ENCODE measurements around the gene DIAPH2.

The DIAPH2 gene

DNA sequence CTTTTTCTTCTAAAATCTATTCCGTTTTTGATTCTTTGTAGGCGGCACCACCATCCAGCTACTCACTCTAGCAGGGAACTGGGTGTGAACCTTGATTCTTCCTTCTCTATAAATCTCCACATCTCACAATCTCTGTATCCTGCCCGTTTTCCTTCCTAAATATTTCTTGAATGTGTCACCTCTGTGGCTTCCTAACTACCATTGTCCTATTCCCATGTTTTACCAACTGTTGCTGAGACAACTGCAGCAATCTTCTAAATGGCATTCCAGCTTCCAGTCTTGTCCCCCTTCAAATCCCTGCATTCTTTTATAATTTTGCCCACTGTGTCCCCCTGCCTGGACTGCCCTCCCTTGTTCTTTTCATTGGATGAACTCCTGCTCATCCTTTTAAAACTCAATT, 840.4 kb downstream of the DIAPH2 start:
- peak overlapping the region; percentile 26; the same call in 1 of the 2 replicates for H3K4me2 ChIP-seq (ENCODE audit: low read length)
- no peaks in the 10 kb centered on the region for H4K20me1 ChIP-seq (ENCODE audit: control insufficient read depth, insufficient read depth, low read depth, low read length)

DNA sequence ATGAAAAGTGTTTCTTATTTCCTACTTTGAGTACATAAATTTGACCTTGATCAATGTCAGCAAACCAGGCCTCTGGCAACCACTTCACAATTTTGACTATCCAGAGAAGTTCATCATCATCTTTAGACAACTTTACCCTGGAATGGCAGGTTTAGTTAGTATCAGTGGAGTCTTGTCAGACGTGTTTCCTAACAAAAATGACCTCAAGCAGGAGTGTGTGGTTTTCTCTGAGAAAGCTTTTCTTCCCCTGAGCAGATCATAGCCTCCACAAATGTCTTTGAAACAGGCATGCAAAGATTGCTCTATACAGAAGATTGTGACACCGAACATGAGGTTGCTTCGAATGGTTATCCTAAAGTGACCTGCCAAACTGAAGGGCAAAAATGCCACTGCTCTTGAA, 841.3 kb downstream of the DIAPH2 start:
- Histone ChIP-seq H3K27ac (ENCODE audit: low read depth, low read length) (no peak overlapping the region), H3K4me3 (ENCODE audit: low read length) (no peak overlapping the region)

More for the DNA sequence above, 840.4 kb downstream of the DIAPH2 start:
- Histone ChIP-seq H3K27ac (ENCODE audit: low read depth, low read length) (no peak overlapping the region), H3K27me3 (ENCODE audit: control insufficient read depth, low read length) (no peaks in the 10 kb centered on the region), H3K36me3 (ENCODE audit: control insufficient read depth, low read length) (no peaks in the 10 kb centered on the region), H3K4me1 (ENCODE audit: control insufficient read depth, low read length) (peaks cover 30% of the 10 kb centered on the region), H3F3A (ENCODE audit: control insufficient read depth, insufficient read depth) (no peaks in the 10 kb centered on the region), H3K4me3 (ENCODE audit: low read length) (no peak overlapping the region; the same call in 1 of the 2 replicates), H3K9me2 (replicated peaks; ENCODE audit: control insufficient read depth, low read length) (no peaks in the 10 kb centered on the region), H3K9me3 (ENCODE audit: control insufficient read depth, insufficient read depth, low read length) (no peaks in the 10 kb centered on the region; the same call in 1 of the 2 replicates), H3K79me2 (ENCODE audit: control insufficient read depth, low read length) (no peaks in the 10 kb centered on the region)
- TF ChIP-seq, protein P1, sequence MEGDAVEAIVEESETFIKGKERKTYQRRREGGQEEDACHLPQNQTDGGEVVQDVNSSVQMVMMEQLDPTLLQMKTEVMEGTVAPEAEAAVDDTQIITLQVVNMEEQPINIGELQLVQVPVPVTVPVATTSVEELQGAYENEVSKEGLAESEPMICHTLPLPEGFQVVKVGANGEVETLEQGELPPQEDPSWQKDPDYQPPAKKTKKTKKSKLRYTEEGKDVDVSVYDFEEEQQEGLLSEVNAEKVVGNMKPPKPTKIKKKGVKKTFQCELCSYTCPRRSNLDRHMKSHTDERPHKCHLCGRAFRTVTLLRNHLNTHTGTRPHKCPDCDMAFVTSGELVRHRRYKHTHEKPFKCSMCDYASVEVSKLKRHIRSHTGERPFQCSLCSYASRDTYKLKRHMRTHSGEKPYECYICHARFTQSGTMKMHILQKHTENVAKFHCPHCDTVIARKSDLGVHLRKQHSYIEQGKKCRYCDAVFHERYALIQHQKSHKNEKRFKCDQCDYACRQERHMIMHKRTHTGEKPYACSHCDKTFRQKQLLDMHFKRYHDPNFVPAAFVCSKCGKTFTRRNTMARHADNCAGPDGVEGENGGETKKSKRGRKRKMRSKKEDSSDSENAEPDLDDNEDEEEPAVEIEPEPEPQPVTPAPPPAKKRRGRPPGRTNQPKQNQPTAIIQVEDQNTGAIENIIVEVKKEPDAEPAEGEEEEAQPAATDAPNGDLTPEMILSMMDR (IDR thresholded peaks at IDR 0.05; ENCODE audit: low read depth, low read length, poor library complexity, severe bottlenecking): no peak
- TF ChIP-seq EZH2phosphoT487 (IDR thresholded peaks at IDR 0.05; ENCODE audit: borderline replicate concordance, low read length): no peak

DNA sequence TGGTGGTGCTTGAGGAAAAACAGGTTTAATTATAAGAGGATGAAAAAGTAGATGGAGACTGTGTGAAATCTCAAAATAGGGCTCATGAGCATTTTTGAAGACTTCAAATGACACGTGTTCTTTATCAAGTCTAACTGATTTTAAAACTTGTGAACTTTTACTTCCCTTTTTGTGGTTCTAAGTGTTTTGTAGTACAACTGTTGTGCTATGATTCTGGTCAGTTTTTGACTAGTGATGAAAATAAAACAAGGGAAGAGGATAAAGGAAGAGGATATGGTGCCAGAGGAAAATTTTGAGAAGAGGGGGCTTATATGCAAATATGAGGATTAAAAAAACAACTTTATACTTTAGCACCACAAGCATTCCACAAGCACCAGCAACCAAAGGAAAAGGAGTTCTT, 843.1 kb downstream of the DIAPH2 start:
- Histone ChIP-seq H3F3A (ENCODE audit: control insufficient read depth, insufficient read depth) (no peaks in the 10 kb centered on the region), H3K36me3 (ENCODE audit: control insufficient read depth, low read length) (no peaks in the 10 kb centered on the region), H3K4me3 (ENCODE audit: low read length) (no peak overlapping the region), H3K9me2 (replicated peaks; ENCODE audit: control insufficient read depth, low read length) (no peaks in the 10 kb centered on the region), H3K27me3 (ENCODE audit: control insufficient read depth, low read length) (no peaks in the 10 kb centered on the region), H4K20me1 (ENCODE audit: control insufficient read depth, insufficient read depth, low read depth, low read length) (no peaks in the 10 kb centered on the region), H3K9me3 (ENCODE audit: control insufficient read depth, insufficient read depth, low read length) (no peaks in the 10 kb centered on the region; the same call in 1 of the 2 replicates), H3K4me1 (ENCODE audit: control insufficient read depth, low read length) (peaks cover 30% of the 10 kb centered on the region), H3K79me2 (ENCODE audit: control insufficient read depth, low read length) (no peaks in the 10 kb centered on the region), H3K27ac (ENCODE audit: low read depth, low read length) (peak overlapping the region; percentile 30), H3K4me2 (ENCODE audit: low read length) (no peak overlapping the region)
- TF ChIP-seq EZH2phosphoT487 (IDR thresholded peaks at IDR 0.05; ENCODE audit: borderline replicate concordance, low read length): no peak
- TF ChIP-seq, protein P1 (IDR thresholded peaks at IDR 0.05; ENCODE audit: low read depth, low read length, poor library complexity, severe bottlenecking): no peak

More for the DNA sequence above, 841.3 kb downstream of the DIAPH2 start:
- H3F3A ChIP-seq (ENCODE audit: control insufficient read depth, insufficient read depth): no peaks in the 10 kb centered on the region
- TF ChIP-seq, protein P1 (IDR thresholded peaks at IDR 0.05; ENCODE audit: low read depth, low read length, poor library complexity, severe bottlenecking): no peak
- TF ChIP-seq EZH2phosphoT487 (IDR thresholded peaks at IDR 0.05; ENCODE audit: borderline replicate concordance, low read length): no peak
- no peaks in the 10 kb centered on the region for H3K27me3 ChIP-seq (ENCODE audit: control insufficient read depth, low read length)
- H4K20me1 ChIP-seq (ENCODE audit: control insufficient read depth, insufficient read depth, low read depth, low read length): no peaks in the 10 kb centered on the region
- no peak overlapping the region for H3K4me2 ChIP-seq (ENCODE audit: low read length)
- no peaks in the 10 kb centered on the region for H3K36me3 ChIP-seq (ENCODE audit: control insufficient read depth, low read length)
- no peaks in the 10 kb centered on the region for H3K79me2 ChIP-seq (ENCODE audit: control insufficient read depth, low read length)
- no peaks in the 10 kb centered on the region; the same call in 1 of the 2 replicates for H3K9me3 ChIP-seq (ENCODE audit: control insufficient read depth, insufficient read depth, low read length)
- peaks cover 30% of the 10 kb centered on the region for H3K4me1 ChIP-seq (ENCODE audit: control insufficient read depth, low read length)
- H3K9me2 ChIP-seq (replicated peaks; ENCODE audit: control insufficient read depth, low read length): no peaks in the 10 kb centered on the region

Measured in DOHH2 (cell line).